ENCODE results near the gene DDX1. TPM values are rescaled to one million over a fixed set of nuclear protein-coding genes. Genes with fewer than 3 reads are reported as not detected.
"Not testable (repeated sequence)": the region's sequence is repeated elsewhere in the genome, so short reads cannot be mapped to it uniquely, and the experiment has no call there.

DDX1 gene
- total RNA-seq, 2 experiments from 2014 or later = 70.2 to 72.1 TPM

- H3K9me3 Mint-ChIP-seq (ENCODE audit: insufficient read depth) = no peaks in the 10 kb centered on the region
- ChIA-PET CTCF (no interaction called here), POLR2A (interaction anchor here (0.6 kb wide), 1 partner anchor 1055 kb away, joined by 3 read pairs; no protein-coding TSS in a partner anchor)
- H3K4me1 Mint-ChIP-seq (ENCODE audit: low read depth) = no peaks in the 10 kb centered on the region
- no peak overlapping the region for H3K4me3 Mint-ChIP-seq
- H3K27me3 Mint-ChIP-seq (ENCODE audit: low read depth) = no peaks in the 10 kb centered on the region
- DNase-seq (no peak), ATAC-seq (no peak)
- no peak overlapping the region for H3K27ac Mint-ChIP-seq
- no peaks in the 10 kb centered on the region for H3K36me3 Mint-ChIP-seq (ENCODE audit: low read depth)
Measured at GRCh38 chr2:15677141-15677843, 85.6 kb downstream of the DDX1 start.

DNA sequence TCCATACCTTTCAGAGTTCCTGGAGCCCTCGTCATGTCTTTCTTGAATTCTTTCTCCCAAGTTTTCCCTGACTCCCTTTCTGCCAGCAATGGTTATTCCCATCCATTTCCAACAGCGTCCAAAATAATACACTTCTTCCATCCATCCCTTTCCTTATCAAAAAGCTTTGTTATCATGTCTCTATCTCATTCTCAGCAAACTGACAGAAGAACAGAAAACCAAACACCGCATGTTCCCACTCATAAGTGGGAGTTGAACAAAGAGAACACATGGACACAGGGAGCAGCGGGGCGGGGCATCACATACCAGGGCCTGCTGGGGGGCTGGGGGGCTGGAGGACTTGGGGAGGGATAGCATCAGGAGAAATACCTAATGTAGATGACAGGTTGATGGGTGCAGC, 86.7 kb downstream of the DDX1 start:
- no peaks in the 10 kb centered on the region for H3K27me3 Mint-ChIP-seq (ENCODE audit: low read depth)
- ATAC-seq (no peak), DNase-seq (no peak)
- H3K9me3 Mint-ChIP-seq (ENCODE audit: insufficient read depth) = no peaks in the 10 kb centered on the region
- H3K4me1 Mint-ChIP-seq (ENCODE audit: low read depth) = no peaks in the 10 kb centered on the region
- POLR2A ChIA-PET = no interaction called here
- CTCF ChIA-PET = no interaction called here
- H3K36me3 Mint-ChIP-seq (ENCODE audit: low read depth) = no peaks in the 10 kb centered on the region
- no peak overlapping the region for H3K27ac Mint-ChIP-seq
- H3K4me3 Mint-ChIP-seq = no peak overlapping the region

GRCh38 chr2:15678909-15679308, 87.2 kb downstream of the DDX1 start:
- ATAC-seq = no peak
- DNase-seq = no peak
- Mint-ChIP-seq H3K36me3 (ENCODE audit: low read depth) (no peaks in the 10 kb centered on the region), H3K27me3 (ENCODE audit: low read depth) (no peaks in the 10 kb centered on the region), H3K4me3 (no peak overlapping the region), H3K9me3 (ENCODE audit: insufficient read depth) (no peaks in the 10 kb centered on the region), H3K4me1 (ENCODE audit: low read depth) (no peaks in the 10 kb centered on the region), H3K27ac (no peak overlapping the region)
- ChIA-PET POLR2A (no interaction called here), CTCF (no interaction called here)

DNA sequence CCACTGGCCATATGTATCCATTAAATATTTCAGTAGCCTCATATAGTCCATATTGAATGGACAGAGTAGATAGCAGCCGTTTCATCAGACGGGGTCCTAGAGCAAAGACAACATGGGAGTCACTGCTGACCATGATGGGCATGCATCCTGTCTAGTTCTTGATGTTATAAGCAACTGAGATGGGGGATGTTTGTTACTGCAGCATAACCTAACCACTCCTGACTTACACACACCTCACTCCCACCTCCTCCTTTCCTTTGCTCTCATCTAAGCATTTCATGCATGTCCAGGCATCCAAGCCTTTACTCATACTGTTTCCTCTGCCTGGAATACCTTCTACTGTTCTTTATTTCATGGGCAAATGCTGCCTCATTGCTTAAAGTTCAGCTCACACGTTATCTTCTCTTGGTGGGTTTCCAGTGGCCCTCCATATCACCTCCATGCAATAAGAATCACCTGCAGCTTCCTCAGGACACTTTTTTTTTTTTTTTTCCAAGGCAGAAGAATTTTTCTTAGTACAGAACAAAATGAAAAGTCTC, 87.8 kb downstream of the DDX1 start:
- ATAC-seq = no peak
- Mint-ChIP-seq H3K36me3 (ENCODE audit: low read depth) (no peaks in the 10 kb centered on the region), H3K27ac (no peak overlapping the region), H3K4me3 (no peak overlapping the region), H3K4me1 (ENCODE audit: low read depth) (no peaks in the 10 kb centered on the region), H3K9me3 (ENCODE audit: insufficient read depth) (no peaks in the 10 kb centered on the region), H3K27me3 (ENCODE audit: low read depth) (no peaks in the 10 kb centered on the region)
- DNase-seq = no peak
- CTCF ChIA-PET = no interaction called here
- POLR2A ChIA-PET = no interaction called here

DNA sequence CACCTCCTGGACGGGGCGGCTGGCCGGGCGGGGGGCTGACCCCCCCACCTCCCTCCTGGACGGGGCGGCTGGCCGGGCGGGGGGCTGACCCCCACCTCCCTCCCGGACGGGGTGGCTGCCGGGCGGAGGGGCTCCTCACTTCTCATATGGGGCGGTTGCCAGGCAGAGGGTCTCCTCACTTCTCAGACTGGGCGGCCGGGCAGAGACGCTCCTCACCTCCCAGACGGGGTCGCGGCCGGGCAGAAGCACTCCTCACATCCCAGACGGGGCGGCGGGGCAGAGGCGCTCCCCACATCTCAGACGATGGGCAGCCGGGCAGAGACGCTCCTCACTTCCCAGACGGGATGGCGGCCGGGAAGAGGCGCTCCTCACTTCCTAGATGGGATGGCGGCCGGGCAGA, 88.5 kb downstream of the DDX1 start:
- H3K9me3 Mint-ChIP-seq (ENCODE audit: insufficient read depth); H3K36me3 Mint-ChIP-seq (ENCODE audit: low read depth); H3K4me3 Mint-ChIP-seq; H3K27me3 Mint-ChIP-seq (ENCODE audit: low read depth); H3K4me1 Mint-ChIP-seq (ENCODE audit: low read depth); POLR2A ChIA-PET; H3K27ac Mint-ChIP-seq; ATAC-seq; CTCF ChIA-PET; DNase-seq: not testable (repeated sequence)

Other genes with a start within 250 kb of the DDX1 start
- gene NBAS, start 30.5 kb upstream of the DDX1 start, total RNA-seq = 10 to 100 TPM; 28.2 to 31.8 TPM